A673 (cell line): ENCODE measurements around the gene BLOC1S3. TPM values are rescaled to one million over a fixed set of nuclear protein-coding genes. Genes with fewer than 3 reads are reported as not detected.

Source experiments
- BruUV-seq: library from RNA; stranded (reverse); fragments of 400-500 nt; replicated peaks from 2 replicates; lab custom pipeline; 2021; lab: Mats Ljungman, UMichigan
- CTCF ChIA-PET: fragments of 300-600 bp; sonication (Branson Sonifier 250); formaldehyde crosslinking; loops from one replicate; lab custom pipeline; 2022; ENCODE audit warnings: antibody characterized with exemption; lab: Charles Lee
- POLR2A ChIA-PET: fragments of 300-600 bp; sonication (Branson Sonifier 250); formaldehyde crosslinking; loops from one replicate; lab custom pipeline; 2022; ENCODE audit warnings: antibody characterized with exemption; ENCODE audit not compliant: low non-redundant PET; lab: Charles Lee
- DNase-seq: peaks from one replicate; pipeline ENCODE4 v3.0.0-alpha.2; 2015; ENCODE audit warnings: low spot score
- H3K27ac ChIP-seq: fragments of 200-600 bp; sonication (generic); 2 replicates; pipeline ENCODE4 v1.5.1; 2016; ENCODE audit warnings: mixed run types, low read depth, mild to moderate bottlenecking, mixed read lengths, antibody characterized with exemption, low read length; ENCODE audit not compliant: poor library complexity, severe bottlenecking
- H3K27me3 ChIP-seq: fragments of 200-600 bp; sonication (generic); replicated peaks from 2 replicates; pipeline ENCODE4 v1.6.1; 2017; ENCODE audit warnings: mixed run types, low read depth, mild to moderate bottlenecking, mixed read lengths, antibody characterized with exemption, low read length; ENCODE audit not compliant: insufficient read depth, poor library complexity
- H3K36me3 ChIP-seq: fragments of 200-600 bp; sonication (generic); 2 replicates; pipeline ENCODE4 v1.6.1; 2016; ENCODE audit warnings: mixed run types, mild to moderate bottlenecking, mixed read lengths, antibody characterized with exemption, low read length; ENCODE audit not compliant: insufficient read depth, poor library complexity, severe bottlenecking
- H3K4me1 ChIP-seq: fragments of 200-600 bp; sonication (generic); 2 replicates; pipeline ENCODE4 v1.6.1; 2017; ENCODE audit warnings: mixed run types, mild to moderate bottlenecking, mixed read lengths, antibody characterized with exemption, low read length; ENCODE audit not compliant: insufficient read depth, poor library complexity, severe bottlenecking
- H3K4me3 ChIP-seq: fragments of 200-600 bp; sonication (generic); 2 replicates; pipeline ENCODE4 v1.5.1; 2016; ENCODE audit warnings: low read depth, mixed run types, mild to moderate bottlenecking, mixed read lengths, low read length; ENCODE audit not compliant: poor library complexity, severe bottlenecking
- H3K9me3 ChIP-seq: fragments of 200-600 bp; sonication (generic); 2 replicates; pipeline ENCODE4 v1.6.1; 2016; ENCODE audit warnings: mixed run types, low read depth, mild to moderate bottlenecking, mixed read lengths, antibody characterized with exemption, low read length; ENCODE audit not compliant: poor library complexity, severe bottlenecking
- CTCF ChIP-seq: fragments of 300-800, 200-600 bp; sonication (generic); conservative IDR thresholded peaks from 2 replicates; pipeline ENCODE4 v1.5.1; 2017; ENCODE audit warnings: low read depth, mild to moderate bottlenecking, antibody characterized with exemption, low read length, moderate library complexity, mixed read lengths
- EZH2 ChIP-seq: fragments of 200-600 bp; sonication (generic); IDR thresholded peaks from 2 replicates; pipeline ENCODE4 v1.6.1; 2017; ENCODE audit warnings: borderline replicate concordance, low read depth, mild to moderate bottlenecking, mixed read lengths, antibody characterized with exemption, low read length; ENCODE audit not compliant: poor library complexity, severe bottlenecking
- intact Hi-C: fragments of 100-400 bp; cut with micrococcal nuclease; formaldehyde crosslinking; loops from one replicate; pipeline ENCODE4 v1.10.0; 2022; ENCODE audit not compliant: unreplicated experiment
- total RNA-seq: library from RNA; stranded (reverse); gene quantifications from 2 replicates; pipeline ENCODE4 v1.2.3, GENCODE V29; 2021

BLOC1S3 gene
- total RNA-seq, 1 experiment from 2014 or later, result 8.7 TPM

GRCh38 chr19:45172611-45173208 lies 5.9 kb upstream of the BLOC1S3 start:
- Histone ChIP-seq H3K9me3 (no peaks in the 10 kb centered on the region), H3K4me3 (no peak overlapping the region), H3K27me3 (no peaks in the 10 kb centered on the region), H3K27ac (no peak overlapping the region), H3K36me3 (no peaks in the 10 kb centered on the region), H3K4me1 (peaks cover 7% of the 10 kb centered on the region)
- CTCF ChIA-PET, result no interaction called here
- POLR2A ChIA-PET, result no interaction called here
- TF ChIP-seq CTCF, result no peak
- no peak for TF ChIP-seq EZH2
- no peak for DNase-seq
- intact Hi-C loops, result no loop called here
- BruUV-seq, result no TSS peak

GRCh38 chr19:45173816-45174215 lies 4.8 kb upstream of the BLOC1S3 start:
- Histone ChIP-seq H3K9me3 (no peaks in the 10 kb centered on the region), H3K27ac (no peak overlapping the region), H3K27me3 (no peaks in the 10 kb centered on the region), H3K4me1 (peaks cover 7% of the 10 kb centered on the region), H3K36me3 (no peaks in the 10 kb centered on the region), H3K4me3 (no peak overlapping the region)
- TF ChIP-seq EZH2 (no peak), CTCF (no peak)
- intact Hi-C loops, result no loop called here
- ChIA-PET POLR2A (no interaction called here), CTCF (no interaction called here)
- DNase-seq, result no peak
- BruUV-seq, result no TSS peak

- Histone ChIP-seq H3K27ac (no peak overlapping the region), H3K36me3 (no peaks in the 10 kb centered on the region), H3K9me3 (no peaks in the 10 kb centered on the region), H3K4me3 (no peak overlapping the region), H3K4me1 (peaks cover 7% of the 10 kb centered on the region), H3K27me3 (no peaks in the 10 kb centered on the region)
- DNase-seq, result no peak
- BruUV-seq, result no TSS peak
- ChIA-PET CTCF (no interaction called here), POLR2A (interaction anchor here (0.7 kb wide), 1 partner anchor 129 kb away, joined by 4 read pairs; no protein-coding TSS in a partner anchor)
- TF ChIP-seq EZH2 (no peak), CTCF (no peak)
- intact Hi-C loops, result no loop called here
Observed at GRCh38 chr19:45175515-45176345, 2.9 kb upstream of the BLOC1S3 start.
